Measurements from ENCODE around the gene PQBP1.
A peak's percentile ranks its signal among the peaks of the same experiment; 100 is the strongest.

The PQBP1 gene

GRCh38 chrX:48934581-48935300 lies 37.0 kb downstream of the PQBP1 start:
- Histone ChIP-seq H3K36me3 (replicated peaks) (peaks cover 5% of the 10 kb centered on the region), H3K4me3 (ENCODE audit: low read depth, low read length) (no peak overlapping the region), H3K27ac (no peak overlapping the region), H3K27me3 (replicated peaks) (no peaks in the 10 kb centered on the region)
- in situ Hi-C loops (cut with HindIII; ENCODE audit: low pct_ligation_motif_present, low sequenced_read_pairs): no loop called here
- TF ChIP-seq, protein P1, sequence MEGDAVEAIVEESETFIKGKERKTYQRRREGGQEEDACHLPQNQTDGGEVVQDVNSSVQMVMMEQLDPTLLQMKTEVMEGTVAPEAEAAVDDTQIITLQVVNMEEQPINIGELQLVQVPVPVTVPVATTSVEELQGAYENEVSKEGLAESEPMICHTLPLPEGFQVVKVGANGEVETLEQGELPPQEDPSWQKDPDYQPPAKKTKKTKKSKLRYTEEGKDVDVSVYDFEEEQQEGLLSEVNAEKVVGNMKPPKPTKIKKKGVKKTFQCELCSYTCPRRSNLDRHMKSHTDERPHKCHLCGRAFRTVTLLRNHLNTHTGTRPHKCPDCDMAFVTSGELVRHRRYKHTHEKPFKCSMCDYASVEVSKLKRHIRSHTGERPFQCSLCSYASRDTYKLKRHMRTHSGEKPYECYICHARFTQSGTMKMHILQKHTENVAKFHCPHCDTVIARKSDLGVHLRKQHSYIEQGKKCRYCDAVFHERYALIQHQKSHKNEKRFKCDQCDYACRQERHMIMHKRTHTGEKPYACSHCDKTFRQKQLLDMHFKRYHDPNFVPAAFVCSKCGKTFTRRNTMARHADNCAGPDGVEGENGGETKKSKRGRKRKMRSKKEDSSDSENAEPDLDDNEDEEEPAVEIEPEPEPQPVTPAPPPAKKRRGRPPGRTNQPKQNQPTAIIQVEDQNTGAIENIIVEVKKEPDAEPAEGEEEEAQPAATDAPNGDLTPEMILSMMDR (IDR thresholded peaks at IDR 0.05; ENCODE audit: low read depth, low read length, missing control alignments): no peak
- DNase-seq: no peak

GRCh38 chrX:48935301-48935670 lies 37.6 kb downstream of the PQBP1 start:
- no peaks in the 10 kb centered on the region for H3K27me3 ChIP-seq (replicated peaks)
- peaks cover 5% of the 10 kb centered on the region for H3K36me3 ChIP-seq (replicated peaks)
- H3K27ac ChIP-seq: no peak overlapping the region
- TF ChIP-seq, protein P1 (IDR thresholded peaks at IDR 0.05; ENCODE audit: low read depth, low read length, missing control alignments): no peak
- in situ Hi-C loops (cut with HindIII; ENCODE audit: low pct_ligation_motif_present, low sequenced_read_pairs): no loop called here
- no peak overlapping the region for H3K4me3 ChIP-seq (ENCODE audit: low read depth, low read length)
- DNase-seq: no peak

GRCh38 chrX:48936429-48937053 lies 38.8 kb downstream of the PQBP1 start:
- in situ Hi-C loops (cut with HindIII; ENCODE audit: low pct_ligation_motif_present, low sequenced_read_pairs): no loop called here
- H3K36me3 ChIP-seq (replicated peaks): peaks cover 5% of the 10 kb centered on the region
- DNase-seq: no peak
- TF ChIP-seq, protein P1 (IDR thresholded peaks at IDR 0.05; ENCODE audit: low read depth, low read length, missing control alignments): no peak
- H3K27me3 ChIP-seq (replicated peaks): no peaks in the 10 kb centered on the region
- no peak overlapping the region for H3K27ac ChIP-seq
- H3K4me3 ChIP-seq (ENCODE audit: low read depth, low read length): no peak overlapping the region

- in situ Hi-C loops (cut with HindIII; ENCODE audit: low pct_ligation_motif_present, low sequenced_read_pairs): no loop called here
- peaks cover 5% of the 10 kb centered on the region for H3K36me3 ChIP-seq (replicated peaks)
- H3K27ac ChIP-seq: no peak overlapping the region
- no peaks in the 10 kb centered on the region for H3K27me3 ChIP-seq (replicated peaks)
- DNase-seq: peak; percentile 36
- TF ChIP-seq, protein P1 (IDR thresholded peaks at IDR 0.05; ENCODE audit: low read depth, low read length, missing control alignments): peak; percentile 34
- H3K4me3 ChIP-seq (ENCODE audit: low read depth, low read length): no peak overlapping the region
Measured at GRCh38 chrX:48937054-48937907, 39.6 kb downstream of the PQBP1 start.

DNA sequence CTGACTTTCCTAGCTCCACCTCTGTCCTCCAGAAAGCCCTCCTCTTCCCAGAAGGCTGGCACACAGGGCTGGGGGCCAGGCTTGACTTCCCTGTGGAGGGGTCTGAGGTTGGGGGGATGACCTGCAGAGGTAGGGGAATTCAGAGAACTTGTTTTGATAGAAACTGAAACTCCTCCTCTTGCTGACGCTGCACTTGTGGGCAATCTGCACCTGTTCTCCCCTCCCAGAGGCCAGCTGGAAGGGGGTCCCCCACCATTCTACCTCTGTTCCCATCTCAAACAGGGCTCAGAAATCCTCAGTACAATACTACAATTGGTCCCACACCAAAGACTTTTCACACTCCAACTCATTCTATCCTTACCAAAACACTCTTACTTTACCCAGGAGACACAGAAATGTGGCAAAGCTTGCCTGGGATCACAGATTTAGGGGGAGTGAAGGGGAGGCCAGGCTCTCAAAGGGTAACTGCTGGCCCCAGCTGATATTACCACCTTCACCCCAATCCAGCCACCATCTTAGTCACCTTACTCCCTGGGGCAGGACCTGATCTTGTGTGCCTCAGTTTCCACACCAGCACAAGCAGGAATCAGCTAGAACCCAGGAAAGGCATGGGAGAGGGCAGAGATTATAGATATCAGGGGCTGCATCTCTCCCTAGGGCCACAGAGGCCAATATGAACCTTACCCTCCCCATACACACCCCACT lies 41.1 kb downstream of the PQBP1 start:
- TF ChIP-seq, protein P1 (IDR thresholded peaks at IDR 0.05; ENCODE audit: low read depth, low read length, missing control alignments): no peak
- H3K27ac ChIP-seq: no peak overlapping the region
- H3K27me3 ChIP-seq (replicated peaks): no peaks in the 10 kb centered on the region
- peaks cover 4% of the 10 kb centered on the region for H3K36me3 ChIP-seq (replicated peaks)
- no peak for DNase-seq
- H3K4me3 ChIP-seq (ENCODE audit: low read depth, low read length): no peak overlapping the region
- in situ Hi-C loops (cut with HindIII; ENCODE audit: low pct_ligation_motif_present, low sequenced_read_pairs): no loop called here

All from brain microvascular endothelial cell (primary cell).